ENCODE results near the gene HOXD4.

DNA sequence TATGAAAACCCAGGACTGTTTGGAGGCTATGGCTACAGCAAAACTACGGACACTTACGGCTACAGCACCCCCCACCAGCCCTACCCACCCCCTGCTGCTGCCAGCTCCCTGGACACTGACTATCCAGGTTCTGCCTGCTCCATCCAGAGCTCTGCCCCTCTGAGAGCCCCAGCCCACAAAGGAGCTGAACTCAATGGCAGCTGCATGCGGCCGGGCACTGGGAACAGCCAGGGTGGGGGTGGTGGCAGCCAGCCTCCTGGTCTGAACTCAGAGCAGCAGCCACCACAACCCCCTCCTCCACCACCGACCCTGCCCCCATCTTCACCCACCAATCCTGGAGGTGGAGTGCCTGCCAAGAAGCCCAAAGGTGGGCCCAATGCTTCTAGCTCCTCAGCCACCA lies 17.8 kb downstream of the HOXD4 start:
- TF ChIP-seq EP300 (IDR thresholded peaks at IDR 0.05; ENCODE audit: low read depth): no peak
- TF ChIP-seq, protein P1, sequence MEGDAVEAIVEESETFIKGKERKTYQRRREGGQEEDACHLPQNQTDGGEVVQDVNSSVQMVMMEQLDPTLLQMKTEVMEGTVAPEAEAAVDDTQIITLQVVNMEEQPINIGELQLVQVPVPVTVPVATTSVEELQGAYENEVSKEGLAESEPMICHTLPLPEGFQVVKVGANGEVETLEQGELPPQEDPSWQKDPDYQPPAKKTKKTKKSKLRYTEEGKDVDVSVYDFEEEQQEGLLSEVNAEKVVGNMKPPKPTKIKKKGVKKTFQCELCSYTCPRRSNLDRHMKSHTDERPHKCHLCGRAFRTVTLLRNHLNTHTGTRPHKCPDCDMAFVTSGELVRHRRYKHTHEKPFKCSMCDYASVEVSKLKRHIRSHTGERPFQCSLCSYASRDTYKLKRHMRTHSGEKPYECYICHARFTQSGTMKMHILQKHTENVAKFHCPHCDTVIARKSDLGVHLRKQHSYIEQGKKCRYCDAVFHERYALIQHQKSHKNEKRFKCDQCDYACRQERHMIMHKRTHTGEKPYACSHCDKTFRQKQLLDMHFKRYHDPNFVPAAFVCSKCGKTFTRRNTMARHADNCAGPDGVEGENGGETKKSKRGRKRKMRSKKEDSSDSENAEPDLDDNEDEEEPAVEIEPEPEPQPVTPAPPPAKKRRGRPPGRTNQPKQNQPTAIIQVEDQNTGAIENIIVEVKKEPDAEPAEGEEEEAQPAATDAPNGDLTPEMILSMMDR (IDR thresholded peaks at IDR 0.05): no peak

Measured in transverse colon (tissue), 3 donors.